GM12878 (cell line): ENCODE measurements around the gene TSHR.

Experiments
- CTCF ChIP-seq, 3 experiments: IDR thresholded peaks in 2 of 3; conservative IDR thresholded peaks in 1 of 3; 2 replicates each; pipeline ENCODE4 v1.5.1; 2011; ENCODE audit warnings: low read depth in 3 of 3, low read length in 3 of 3, mild to moderate bottlenecking in 3 of 3, control low read depth in 2 of 3, moderate library complexity in 2 of 3, inconsistent platforms in 1 of 3, mixed read lengths in 1 of 3; ENCODE audit not compliant: control insufficient read depth in 2 of 3, insufficient read depth in 1 of 3; ENCODE audit errors: extremely low read depth in 1 of 3
- GABPA ChIP-seq: IDR thresholded peaks from 2 replicates; pipeline ENCODE4 v1.6.1; 2014; ENCODE audit warnings: antibody characterized with exemption, low read depth, mild to moderate bottlenecking, inconsistent platforms
- HDAC2 ChIP-seq: fragments of 200-600 bp; sonication (generic); IDR thresholded peaks from 2 replicates; pipeline ENCODE4 v1.6.1; 2017
- POLR2AphosphoS5 ChIP-seq: IDR thresholded peaks from 2 replicates; pipeline ENCODE4 v1.6.1; 2011; ENCODE audit warnings: mild to moderate bottlenecking, low read length, inconsistent platforms
- ZNF274 ChIP-seq: IDR thresholded peaks from one replicate; pipeline ENCODE4 v1.8.0; 2011; ENCODE audit not compliant: insufficient read length, insufficient read depth

DNA sequence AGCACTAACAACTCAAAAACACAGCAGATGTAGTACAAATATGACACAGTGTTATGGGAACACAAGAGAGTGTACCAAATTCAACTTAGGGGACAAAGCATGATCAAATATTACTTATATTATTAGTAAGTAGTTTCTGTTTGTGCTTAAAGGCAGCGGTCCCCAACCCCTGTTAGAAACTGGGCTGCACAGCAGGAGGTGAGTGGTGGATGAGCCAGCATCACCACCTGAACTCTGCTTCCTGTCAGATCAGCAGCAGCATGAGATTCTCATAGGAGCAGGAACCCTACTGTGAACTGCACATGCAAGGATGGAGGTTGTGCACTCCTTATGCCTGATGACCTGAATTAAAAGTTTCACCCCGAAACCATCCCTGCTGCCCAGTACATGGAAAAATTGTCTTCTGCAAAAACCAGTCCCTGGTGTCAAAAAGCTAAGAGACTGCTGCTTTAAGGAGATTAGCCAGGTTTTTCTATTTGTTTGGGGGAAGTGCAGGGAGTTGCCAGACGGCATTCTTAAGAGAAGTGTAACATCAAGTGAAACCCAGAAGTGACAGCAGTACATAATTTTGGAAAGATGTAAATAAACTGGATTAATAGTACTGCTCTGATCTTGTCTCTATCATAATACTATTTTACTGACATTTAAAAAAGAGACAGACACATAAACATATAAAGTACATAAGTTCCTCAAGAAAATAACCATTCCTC is 238.7 kb downstream of the TSHR start:
- TF ChIP-seq GABPA (no peak), POLR2AphosphoS5 (no peak), CTCF (IDR thresholded peaks at IDR 0.05 in 2 of 3, conservative IDR thresholded peaks at IDR 0.05 in 1 of 3; ENCODE audit: control insufficient read depth in 2 of 3, extremely low read depth in 1 of 3, insufficient read depth in 1 of 3, low read depth in 3 of 3, low read length in 3 of 3) (no peak), HDAC2 (no peak), ZNF274 (no peak)
